ENCODE measurements around the gene VARS2.

The VARS2 gene

DNA sequence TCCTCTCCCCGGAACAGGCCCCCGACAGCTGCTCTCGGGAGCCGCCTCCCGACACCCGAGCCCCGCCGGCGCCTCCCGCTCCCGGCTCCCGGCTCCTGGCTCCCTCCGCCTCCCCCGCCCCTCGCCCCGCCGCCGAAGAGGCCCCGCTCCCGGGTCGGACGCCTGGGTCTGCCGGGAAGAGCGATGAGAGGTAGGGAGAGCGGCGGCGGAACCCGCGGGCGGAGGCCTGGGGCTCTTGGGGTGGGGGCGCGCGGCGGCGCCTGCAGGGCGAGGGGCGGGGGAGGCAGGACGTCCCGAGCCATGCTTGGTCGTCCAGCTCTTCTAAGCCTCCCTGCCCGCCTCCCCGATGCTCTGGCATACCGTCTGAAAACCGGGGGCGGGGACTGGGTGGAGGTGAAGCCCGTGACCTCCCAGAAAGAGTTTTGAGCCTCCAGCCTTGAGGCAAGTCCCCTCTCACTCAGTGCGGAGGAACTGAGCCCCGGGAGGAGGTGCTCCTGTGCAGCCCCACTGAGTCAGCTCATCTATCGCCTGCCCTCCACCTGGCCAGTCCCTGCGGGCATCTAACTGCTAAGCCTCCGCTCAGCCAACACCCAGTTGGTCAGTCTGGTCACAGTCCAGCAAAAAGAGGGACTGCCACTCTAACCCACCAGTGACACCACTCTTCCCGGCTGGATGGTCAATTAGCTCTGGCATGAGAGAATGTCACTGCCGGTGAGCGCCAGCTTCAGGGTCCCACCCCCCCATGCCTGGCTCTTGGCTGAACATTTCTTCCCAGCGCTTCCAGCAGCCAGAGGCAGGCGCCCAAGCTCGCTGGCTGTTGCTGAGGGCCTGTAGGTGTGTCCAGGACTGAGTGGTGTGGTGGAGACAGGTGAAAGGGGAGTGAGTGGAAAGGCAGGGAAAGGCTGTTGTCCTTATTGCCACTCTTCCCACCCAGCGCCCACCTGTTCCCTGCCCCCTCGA, 29.2 kb upstream of the VARS2 start:
- DNase-seq (ENCODE audit: low read depth in 2 of 2) = no peak

DNA sequence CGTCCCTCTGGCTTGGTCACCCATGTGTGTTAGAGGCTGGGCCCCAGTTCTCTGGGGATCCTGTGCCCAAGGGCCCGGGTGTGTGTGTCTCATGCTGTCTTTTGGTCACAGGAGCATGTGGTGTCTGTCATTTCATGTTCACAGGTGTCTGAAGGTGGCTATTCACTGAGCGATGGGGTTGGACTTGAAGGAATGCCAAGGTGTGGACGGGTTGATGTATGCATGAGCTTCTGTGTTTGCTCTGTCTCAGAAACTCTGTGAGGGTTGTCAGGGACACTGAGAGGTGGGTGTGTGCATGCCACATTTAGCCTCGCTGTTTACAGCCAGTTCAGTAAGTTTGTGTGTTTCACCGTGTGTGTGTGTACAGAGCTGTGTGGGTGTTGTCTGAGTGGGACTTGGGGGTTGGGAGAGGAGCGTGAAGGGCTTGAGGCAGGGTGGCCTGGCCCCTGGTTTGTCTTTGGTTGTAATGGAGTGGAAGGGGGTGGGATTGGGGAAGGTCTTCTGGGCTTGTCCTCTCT, 28.5 kb upstream of the VARS2 start:
- no peak for DNase-seq (ENCODE audit: low read depth in 2 of 2)

DNA sequence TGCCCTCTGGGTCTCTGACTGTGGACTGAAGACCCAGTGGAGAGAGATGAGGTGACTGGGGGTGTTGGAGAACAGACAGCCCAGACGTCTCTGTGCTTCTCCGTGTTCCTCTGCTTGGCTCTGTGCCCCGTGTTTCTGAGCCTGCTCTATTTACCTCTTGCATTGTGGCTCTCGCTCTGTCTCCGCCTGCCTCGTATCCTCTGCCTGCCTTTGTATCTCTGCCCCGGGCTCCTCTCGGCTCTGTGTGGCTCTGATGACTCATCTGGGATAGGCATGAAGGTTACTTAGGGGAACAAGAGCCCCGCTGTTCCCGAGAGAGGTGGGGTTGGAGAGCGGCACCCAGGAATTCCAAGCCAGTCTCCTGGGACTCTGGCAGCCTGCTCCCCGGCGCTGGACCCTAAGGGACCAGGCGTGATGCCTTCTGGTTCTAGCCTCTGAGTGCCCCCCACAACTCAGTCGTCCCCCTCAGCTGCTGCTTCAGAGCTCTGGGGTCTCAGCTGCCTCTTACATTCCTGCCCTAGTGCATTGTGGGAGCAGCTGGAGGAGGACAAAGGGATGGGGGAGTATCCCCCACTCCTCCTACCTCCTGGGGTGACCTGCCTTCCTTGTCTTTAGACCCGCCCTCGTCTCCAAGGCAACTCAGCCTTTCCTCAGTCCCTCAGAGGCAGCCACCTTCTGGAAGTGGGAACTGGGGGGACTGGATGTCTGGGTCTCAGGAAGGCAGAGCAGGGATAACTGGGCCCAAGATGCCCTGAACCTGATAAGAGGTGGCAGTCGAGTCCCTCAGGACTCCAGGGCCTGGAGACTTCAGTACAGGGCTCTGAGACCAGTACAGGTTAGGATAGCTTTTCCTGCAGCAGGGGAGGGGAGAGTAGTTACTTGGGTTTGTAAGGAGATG, 27.8 kb upstream of the VARS2 start:
- peak; percentile 30 to 40 for DNase-seq (ENCODE audit: low read depth in 2 of 2)

DNA sequence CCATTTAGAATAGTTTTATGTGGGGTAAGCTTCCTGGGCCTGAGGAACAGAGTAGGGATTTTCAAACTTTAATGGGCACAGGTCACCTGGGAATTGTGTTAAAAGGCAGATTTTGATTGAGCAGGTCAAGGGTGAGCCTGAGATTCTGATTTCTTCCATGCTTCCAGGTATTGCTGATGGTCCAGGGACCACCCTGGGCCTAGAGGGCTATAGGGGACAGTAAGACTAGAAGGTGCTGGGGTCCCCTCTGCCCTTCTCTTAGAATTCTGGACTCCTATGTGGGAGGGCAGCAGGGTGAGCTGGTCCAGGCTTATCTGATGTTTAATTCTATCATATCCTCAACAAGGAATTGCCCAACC, 27.2 kb upstream of the VARS2 start:
- no peak for DNase-seq (ENCODE audit: low read depth in 2 of 2)

DNA sequence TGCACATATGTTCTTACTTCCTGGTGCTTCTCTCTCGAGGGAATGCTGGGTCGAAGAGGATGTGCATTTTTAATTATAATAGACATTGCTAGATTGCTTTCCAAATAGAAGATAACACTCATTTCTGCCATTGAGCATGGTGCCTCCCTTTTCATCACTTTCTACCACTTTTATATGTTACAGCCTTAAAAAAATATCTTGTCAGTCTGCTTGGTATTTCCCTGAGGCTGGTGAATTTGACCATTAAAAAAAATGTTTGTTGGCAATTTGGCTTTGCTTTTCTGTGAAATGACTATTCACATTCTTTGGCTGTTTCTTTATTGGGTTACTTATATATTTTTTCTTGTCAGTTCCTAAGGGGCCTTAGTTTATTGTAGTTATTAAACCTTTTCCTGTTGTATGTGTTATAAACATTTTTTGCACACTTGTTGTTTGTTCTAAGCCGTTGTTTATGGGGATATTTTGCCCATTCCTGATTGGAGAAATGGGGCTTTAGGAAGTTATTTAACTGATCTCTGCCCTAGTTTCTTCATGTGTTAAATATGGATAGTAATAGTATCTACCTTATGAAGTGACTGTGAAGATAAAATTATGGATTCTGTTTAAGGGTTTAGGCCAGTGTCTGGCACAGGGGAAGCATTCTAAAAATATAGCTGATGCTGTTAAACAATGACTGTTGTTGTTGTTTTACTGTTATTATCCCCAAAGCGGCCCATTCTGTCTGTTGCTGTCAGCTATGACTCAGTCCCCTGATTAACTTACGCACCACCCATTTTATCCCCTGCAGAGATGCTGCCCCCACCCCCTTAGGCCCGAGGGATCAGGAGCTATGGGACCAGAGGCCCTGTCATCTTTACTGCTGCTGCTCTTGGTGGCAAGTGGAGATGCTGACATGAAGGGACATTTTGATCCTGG, 25.9 kb upstream of the VARS2 start:
- DNase-seq (ENCODE audit: low read depth in 2 of 2) = no peak

DNA sequence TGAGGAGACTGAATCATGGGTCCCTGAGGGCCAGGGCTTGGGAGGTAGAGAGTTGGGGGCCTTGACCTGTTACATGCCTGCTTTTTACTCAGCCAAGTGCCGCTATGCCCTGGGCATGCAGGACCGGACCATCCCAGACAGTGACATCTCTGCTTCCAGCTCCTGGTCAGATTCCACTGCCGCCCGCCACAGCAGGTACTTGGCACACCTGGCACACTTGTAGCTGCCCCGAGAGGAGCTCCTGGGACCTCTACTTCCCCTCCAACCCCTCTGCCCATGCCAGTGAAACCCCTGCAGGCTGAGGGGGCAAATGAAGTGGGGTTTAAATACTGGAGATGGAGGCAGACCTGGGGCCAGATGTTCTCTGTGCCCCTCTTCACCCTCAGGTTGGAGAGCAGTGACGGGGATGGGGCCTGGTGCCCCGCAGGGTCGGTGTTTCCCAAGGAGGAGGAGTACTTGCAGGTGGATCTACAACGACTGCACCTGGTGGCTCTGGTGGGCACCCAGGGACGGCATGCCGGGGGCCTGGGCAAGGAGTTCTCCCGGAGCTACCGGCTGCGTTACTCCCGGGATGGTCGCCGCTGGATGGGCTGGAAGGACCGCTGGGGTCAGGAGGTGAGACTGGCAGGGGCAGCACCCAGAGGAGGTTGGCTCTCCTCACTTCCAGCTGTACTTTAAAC, 25.1 kb upstream of the VARS2 start:
- no peak for DNase-seq (ENCODE audit: low read depth in 2 of 2)

DNA sequence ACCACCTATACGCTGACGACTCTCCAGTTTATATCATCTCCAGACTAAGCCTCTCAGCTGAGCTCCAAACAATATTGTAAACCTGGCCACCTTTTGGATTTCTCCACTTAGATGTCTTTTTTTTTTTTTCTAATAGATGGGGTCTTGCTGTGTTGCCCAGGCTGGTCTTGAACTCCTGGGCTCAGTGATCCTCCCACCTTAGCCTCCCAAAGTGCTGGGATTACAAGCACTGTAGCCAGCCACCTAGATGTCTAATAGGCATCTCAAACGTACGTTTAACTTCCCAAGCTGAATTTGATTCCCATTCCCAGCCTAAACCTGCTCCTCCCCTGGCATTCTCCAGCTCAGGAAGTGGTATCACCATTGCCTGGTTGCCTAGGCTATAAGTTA, 24.5 kb upstream of the VARS2 start:
- no peak for DNase-seq (ENCODE audit: low read depth in 2 of 2)

DNA sequence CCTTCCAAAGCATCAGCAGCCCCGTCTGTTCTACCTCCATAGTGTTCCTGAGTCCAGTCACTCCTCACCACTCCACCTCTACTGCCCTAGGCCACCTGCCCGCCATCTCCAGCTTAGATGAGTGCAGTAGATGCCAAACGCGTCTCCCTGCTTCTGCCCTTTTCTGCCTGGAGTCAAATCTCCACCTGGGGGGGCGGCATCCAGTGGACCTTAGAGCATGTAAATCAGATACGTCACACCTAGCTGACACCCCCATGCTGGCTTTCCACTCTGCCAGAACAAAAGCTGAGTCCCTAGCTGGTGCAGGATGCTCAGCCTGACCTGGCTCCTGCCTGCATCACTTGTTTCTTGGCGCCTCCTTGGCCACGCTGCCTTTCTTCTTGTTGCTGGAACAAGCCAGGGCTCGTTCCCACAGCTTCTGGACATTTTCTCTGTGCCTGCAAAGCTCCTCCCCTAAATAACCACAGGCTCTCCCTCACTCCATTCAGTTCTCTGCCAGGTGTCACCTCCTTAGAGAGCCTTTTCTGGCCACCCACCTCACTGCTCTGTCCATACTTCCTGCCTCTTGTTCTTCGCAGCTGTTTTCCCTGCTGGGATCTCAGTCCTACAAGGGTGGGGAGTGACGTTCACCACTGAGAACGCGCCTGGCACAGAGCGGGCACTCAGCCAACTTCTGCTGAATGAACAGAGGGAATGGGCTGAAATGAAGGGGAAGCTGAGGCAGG, 24.0 kb upstream of the VARS2 start:
- DNase-seq (ENCODE audit: low read depth in 2 of 2) = no peak

DNA sequence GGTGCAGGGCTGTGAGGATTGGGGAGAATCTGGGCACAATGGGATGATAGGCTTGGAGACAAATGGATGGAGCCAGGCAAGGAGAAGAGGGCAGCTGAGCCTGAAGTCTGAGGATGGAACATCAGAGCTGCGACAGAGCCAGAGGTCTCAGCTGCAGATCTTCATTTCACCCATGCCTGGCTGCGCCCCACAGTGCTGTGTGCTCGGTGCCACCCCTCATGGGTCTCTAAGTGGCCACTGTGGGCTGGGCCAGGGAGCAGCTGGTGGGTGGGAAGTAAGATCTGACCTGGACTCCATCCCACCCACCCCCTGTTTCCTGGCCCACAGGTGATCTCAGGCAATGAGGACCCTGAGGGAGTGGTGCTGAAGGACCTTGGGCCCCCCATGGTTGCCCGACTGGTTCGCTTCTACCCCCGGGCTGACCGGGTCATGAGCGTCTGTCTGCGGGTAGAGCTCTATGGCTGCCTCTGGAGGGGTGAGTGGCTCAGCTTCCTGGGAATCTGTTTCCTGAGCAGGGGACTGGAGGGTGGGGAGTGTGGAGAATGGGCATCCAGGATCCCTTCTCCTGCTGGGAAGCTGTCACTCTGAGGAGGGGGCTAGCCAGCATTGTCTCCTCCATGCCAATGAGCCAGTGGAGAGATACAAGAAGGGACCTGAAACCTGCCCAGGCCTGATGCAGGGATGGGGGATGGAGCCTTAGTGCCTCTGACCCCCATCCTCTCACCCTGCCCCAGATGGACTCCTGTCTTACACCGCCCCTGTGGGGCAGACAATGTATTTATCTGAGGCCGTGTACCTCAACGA, 23.2 kb upstream of the VARS2 start:
- no peak for DNase-seq (ENCODE audit: low read depth in 2 of 2)

DNA sequence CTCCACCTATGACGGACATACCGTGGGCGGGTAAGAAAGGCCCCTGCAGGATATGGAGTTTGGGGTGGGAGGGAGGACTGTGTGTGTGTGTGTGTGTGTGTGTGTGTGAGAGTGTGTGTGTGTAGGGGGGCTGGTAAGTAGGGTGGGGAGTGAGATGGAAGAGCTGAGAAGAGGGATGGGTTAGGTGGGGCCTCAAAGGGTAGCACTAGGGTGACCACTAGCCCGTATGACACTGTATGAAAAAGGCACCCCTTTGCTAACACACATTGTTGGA, 22.7 kb upstream of the VARS2 start:
- DNase-seq (ENCODE audit: low read depth in 2 of 2) = no peak

DNA sequence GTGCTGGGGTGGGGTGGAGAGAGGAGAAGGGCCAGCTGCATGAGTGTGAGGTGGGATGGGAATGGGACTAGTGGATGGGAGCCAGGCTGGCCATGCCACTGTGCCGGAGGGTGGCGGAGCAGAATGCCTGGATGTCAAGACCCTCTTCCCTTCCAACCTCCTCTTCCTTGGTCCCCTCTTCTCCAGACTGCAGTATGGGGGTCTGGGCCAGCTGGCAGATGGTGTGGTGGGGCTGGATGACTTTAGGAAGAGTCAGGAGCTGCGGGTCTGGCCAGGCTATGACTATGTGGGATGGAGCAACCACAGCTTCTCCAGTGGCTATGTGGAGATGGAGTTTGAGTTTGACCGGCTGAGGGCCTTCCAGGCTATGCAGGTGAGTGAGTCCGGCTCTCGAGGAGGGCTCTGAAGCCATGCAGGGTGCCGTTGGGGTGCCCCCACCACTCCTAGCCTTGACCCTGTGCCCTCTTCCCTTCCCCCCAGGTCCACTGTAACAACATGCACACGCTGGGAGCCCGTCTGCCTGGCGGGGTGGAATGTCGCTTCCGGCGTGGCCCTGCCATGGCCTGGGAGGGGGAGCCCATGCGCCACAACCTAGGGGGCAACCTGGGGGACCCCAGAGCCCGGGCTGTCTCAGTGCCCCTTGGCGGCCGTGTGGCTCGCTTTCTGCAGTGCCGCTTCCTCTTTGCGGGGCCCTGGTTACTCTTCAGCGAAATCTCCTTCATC, 22.1 kb upstream of the VARS2 start:
- no peak for DNase-seq (ENCODE audit: low read depth in 2 of 2)

DNA sequence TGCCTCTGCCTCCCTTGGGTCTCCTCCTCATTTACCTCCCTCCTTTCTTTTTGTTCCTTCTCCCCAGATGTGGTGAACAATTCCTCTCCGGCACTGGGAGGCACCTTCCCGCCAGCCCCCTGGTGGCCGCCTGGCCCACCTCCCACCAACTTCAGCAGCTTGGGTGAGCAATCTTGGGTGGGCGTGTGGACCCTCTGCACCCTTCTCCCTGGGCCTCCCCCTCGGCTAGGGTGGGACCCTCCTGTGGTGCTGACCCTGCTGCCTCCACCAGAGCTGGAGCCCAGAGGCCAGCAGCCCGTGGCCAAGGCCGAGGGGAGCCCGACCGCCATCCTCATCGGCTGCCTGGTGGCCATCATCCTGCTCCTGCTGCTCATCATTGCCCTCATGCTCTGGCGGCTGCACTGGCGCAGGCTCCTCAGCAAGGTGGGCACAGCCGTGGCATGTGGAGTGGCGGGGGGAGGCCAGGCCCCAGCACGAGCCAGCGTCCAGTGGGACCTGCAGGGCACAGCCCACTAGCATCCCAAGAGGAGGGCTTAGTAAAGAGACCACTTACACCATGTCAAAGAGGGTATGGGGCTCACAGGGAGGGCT, 20.9 kb upstream of the VARS2 start:
- no peak for DNase-seq (ENCODE audit: low read depth in 2 of 2)

DNA sequence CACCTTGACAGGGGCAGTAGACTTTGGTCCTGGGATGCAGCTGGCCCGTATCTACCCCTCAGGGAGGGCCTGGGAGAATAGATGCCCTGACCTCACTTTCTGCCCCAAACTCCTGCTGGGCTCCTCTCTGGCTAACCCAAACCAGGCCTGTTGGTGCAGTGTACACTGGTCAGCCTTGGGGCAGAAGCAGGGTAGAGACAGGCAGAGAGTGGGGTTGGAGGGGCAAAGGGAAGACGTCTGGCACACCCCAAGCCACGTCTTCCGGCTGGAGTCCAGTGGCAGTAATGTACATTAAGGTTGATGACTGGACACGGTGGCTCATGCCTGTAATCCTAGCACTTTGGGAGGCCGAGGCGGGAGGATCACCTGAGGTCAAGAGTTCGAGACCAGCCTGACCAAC, 20.4 kb upstream of the VARS2 start:
- no peak for DNase-seq (ENCODE audit: low read depth in 2 of 2)

DNA sequence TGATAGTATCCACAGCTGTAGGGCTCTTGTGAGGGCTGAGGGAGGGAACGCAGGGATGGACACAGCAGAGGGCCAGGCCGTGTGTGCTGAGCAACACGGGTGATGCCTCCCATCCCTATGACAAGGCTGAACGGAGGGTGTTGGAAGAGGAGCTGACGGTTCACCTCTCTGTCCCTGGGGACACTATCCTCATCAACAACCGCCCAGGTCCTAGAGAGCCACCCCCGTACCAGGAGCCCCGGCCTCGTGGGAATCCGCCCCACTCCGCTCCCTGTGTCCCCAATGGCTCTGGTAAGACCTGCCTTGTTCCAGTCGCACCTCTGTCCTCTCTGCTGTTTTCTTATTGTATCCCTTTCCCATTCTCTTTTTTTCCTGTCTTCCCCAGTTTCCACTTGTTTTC, 19.7 kb upstream of the VARS2 start:
- DNase-seq (ENCODE audit: low read depth in 2 of 2) = no peak

DNA sequence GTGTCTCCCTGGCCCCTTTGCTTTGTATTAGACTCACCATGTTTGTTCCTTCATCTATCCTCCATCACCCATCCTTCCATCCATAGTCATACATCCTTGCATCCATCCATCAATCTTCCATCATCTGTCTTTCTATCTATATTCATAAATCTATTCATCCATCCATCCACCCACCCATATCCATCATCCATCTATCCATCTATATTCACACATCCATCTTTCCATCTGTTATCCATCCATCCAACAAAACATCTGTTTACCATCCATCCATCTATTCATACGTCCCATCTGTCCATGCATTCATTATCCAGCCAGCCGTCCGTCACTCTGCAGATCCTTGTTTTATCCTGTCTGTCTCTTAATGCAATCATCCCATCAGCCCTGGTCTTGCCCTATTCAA, 19.1 kb upstream of the VARS2 start:
- DNase-seq (ENCODE audit: low read depth in 2 of 2) = no peak

DNA sequence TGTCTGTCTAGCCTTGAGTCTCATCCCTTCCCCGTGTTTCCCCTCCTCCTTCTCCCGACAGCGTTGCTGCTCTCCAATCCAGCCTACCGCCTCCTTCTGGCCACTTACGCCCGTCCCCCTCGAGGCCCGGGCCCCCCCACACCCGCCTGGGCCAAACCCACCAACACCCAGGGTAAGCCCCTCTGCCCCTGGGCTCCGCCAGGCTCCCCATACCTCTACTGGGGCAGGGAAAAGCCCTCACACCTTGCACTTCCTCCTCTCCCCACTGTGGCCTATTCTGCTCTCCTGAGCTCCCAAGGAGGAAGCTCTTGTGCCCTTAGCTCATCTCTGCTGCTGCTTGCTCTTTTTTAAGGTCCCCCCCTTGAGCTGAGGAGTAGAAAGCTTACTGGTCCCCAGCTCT, 18.7 kb upstream of the VARS2 start:
- no peak for DNase-seq (ENCODE audit: low read depth in 2 of 2)

DNA sequence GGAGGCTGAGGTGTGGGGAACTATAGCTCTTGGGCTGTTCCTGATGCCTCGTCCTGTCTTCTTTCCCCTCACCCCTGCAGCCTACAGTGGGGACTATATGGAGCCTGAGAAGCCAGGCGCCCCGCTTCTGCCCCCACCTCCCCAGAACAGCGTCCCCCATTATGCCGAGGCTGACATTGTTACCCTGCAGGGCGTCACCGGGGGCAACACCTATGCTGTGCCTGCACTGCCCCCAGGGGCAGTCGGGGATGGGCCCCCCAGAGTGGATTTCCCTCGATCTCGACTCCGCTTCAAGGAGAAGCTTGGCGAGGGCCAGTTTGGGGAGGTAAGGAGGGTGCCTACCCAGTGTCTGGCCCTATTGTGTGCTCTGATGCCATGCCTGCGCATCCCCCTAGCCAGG, 17.5 kb upstream of the VARS2 start:
- no peak for DNase-seq (ENCODE audit: low read depth in 2 of 2)

DNA sequence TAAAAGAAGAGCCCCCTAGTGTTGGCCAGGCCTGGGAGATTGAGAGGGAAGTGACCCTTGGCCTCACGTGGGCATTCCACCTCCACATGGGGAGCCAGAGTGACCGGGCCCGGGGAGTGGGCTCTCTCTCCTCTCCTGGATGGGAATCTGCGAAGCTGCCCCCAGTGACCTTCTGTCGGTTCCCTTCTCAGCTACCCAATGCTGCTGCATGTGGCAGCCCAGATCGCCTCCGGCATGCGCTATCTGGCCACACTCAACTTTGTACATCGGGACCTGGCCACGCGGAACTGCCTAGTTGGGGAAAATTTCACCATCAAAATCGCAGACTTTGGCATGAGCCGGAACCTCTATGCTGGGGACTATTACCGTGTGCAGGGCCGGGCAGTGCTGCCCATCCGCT, 16.2 kb upstream of the VARS2 start:
- DNase-seq (ENCODE audit: low read depth in 2 of 2) = no peak
